GM12873 (cell line): Measurements from ENCODE around the gene TET2.

Source experiments
- TF ChIP-seq, protein P1 (sequence below): IDR thresholded peaks from 2 replicates; pipeline ENCODE4 v1.5.1; 2012; ENCODE audit warnings: low read depth, mild to moderate bottlenecking, moderate library complexity, low read length, control low read depth; ENCODE audit not compliant: insufficient read depth; ENCODE audit errors: missing control alignments

The TET2 gene

DNA sequence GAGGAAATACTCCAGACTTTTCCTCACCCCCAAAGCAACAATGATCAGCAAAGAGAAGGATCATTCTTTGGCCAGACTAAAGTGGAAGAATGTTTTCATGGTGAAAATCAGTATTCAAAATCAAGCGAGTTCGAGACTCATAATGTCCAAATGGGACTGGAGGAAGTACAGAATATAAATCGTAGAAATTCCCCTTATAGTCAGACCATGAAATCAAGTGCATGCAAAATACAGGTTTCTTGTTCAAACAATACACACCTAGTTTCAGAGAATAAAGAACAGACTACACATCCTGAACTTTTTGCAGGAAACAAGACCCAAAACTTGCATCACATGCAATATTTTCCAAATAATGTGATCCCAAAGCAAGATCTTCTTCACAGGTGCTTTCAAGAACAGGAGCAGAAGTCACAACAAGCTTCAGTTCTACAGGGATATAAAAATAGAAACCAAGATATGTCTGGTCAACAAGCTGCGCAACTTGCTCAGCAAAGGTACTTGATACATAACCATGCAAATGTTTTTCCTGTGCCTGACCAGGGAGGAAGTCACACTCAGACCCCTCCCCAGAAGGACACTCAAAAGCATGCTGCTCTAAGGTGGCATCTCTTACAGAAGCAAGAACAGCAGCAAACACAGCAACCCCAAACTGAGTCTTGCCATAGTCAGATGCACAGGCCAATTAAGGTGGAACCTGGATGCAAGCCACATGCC, 89.7 kb downstream of the TET2 start:
- TF ChIP-seq, protein P1, sequence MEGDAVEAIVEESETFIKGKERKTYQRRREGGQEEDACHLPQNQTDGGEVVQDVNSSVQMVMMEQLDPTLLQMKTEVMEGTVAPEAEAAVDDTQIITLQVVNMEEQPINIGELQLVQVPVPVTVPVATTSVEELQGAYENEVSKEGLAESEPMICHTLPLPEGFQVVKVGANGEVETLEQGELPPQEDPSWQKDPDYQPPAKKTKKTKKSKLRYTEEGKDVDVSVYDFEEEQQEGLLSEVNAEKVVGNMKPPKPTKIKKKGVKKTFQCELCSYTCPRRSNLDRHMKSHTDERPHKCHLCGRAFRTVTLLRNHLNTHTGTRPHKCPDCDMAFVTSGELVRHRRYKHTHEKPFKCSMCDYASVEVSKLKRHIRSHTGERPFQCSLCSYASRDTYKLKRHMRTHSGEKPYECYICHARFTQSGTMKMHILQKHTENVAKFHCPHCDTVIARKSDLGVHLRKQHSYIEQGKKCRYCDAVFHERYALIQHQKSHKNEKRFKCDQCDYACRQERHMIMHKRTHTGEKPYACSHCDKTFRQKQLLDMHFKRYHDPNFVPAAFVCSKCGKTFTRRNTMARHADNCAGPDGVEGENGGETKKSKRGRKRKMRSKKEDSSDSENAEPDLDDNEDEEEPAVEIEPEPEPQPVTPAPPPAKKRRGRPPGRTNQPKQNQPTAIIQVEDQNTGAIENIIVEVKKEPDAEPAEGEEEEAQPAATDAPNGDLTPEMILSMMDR = no peak

- TF ChIP-seq, protein P1 = no peak
Measured at GRCh38 chr4:105236916-105237311, 90.2 kb downstream of the TET2 start.

DNA sequence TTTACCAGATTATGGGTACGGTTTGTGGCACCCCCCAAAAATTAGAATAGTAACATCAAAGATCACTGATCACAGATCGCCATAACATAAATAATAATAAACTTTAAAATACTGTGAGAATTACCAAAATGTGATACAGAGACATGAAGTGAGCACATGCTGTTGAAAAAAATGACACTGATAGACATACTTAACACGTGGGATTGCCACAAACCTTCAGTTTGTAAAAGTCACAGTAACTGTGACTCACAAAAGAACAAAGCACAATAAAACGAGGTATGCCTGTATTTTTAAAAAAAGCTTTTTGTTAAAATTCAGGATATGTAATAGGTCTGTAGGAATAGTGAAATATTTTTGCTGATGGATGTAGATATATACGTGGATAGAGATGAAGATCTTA, 93.4 kb downstream of the TET2 start:
- TF ChIP-seq, protein P1 = no peak

DNA sequence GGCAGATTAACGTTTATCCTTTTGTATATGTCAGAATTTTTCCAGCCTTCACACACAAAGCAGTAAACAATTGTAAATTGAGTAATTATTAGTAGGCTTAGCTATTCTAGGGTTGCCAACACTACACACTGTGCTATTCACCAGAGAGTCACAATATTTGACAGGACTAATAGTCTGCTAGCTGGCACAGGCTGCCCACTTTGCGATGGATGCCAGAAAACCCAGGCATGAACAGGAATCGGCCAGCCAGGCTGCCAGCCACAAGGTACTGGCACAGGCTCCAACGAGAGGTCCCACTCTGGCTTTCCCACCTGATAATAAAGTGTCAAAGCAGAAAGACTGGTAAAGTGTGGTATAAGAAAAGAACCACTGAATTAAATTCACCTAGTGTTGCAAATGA, 94.8 kb downstream of the TET2 start:
- TF ChIP-seq, protein P1 = no peak

DNA sequence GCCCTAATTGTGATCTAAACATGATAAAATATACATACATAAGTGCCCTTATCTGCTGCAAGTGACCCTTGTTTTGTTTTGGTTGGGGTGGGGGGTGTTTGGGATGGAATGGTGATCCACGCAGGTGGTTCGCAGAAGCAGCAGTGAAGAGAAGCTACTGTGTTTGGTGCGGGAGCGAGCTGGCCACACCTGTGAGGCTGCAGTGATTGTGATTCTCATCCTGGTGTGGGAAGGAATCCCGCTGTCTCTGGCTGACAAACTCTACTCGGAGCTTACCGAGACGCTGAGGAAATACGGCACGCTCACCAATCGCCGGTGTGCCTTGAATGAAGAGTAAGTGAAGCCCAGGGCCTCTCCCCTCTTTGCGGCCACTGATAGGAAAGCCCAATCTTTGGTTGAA, 96.8 kb downstream of the TET2 start:
- TF ChIP-seq, protein P1 = no peak

GRCh38 chr4:105246712-105247111, 100.0 kb downstream of the TET2 start:
- TF ChIP-seq, protein P1 = no peak

DNA sequence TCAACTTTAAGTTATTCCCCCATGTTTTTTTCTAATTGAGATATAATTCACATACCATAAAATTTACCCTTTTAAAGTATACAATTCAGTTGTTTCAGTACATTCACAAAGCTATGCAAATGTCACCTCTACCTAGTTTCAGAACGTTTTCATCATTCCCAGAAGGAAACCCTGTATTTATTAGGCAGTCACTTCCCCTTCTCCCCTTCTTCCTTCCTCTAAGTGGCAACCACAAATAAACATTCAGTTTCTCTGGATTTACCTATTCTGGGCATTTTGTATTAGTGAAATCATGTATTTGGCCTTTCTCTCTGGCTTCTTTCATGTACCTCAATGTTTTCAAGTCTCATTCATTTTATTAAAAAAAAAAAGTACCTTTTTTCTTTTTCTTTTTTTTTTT, 101.9 kb downstream of the TET2 start:
- TF ChIP-seq, protein P1 = no peak
